Nephron progenitor cell (in vitro differentiated cells): Measurements from ENCODE around the gene KRTAP5-9.

ENCODE experiments used
- DNase-seq: peaks from one replicate; pipeline ENCODE4 v3.0.0; 2021
- H3K27ac Mint-ChIP-seq: 2 replicates; pipeline ENCODE4 v1.8.0; 2021; ENCODE audit warnings: mild to moderate bottlenecking, moderate library complexity, mixed read lengths
- H3K27me3 Mint-ChIP-seq: 2 replicates; pipeline ENCODE4 v1.8.0; 2021; ENCODE audit warnings: mild to moderate bottlenecking, low read depth, mixed read lengths; ENCODE audit not compliant: poor library complexity
- H3K36me3 Mint-ChIP-seq: 2 replicates; pipeline ENCODE4 v1.8.0; 2021; ENCODE audit warnings: low read depth, mixed read lengths
- H3K4me1 Mint-ChIP-seq: 2 replicates; pipeline ENCODE4 v1.8.0; 2021; ENCODE audit warnings: mixed read lengths
- H3K4me3 Mint-ChIP-seq: 2 replicates; pipeline ENCODE4 v1.8.0; 2021; ENCODE audit warnings: mild to moderate bottlenecking, moderate library complexity, mixed read lengths
- H3K9me3 Mint-ChIP-seq: 2 replicates; pipeline ENCODE4 v1.8.0; 2021; ENCODE audit warnings: mild to moderate bottlenecking, moderate library complexity, mixed read lengths
- CTCF ChIP-seq: fragments of 200-600 bp; sonication (generic); IDR thresholded peaks from 2 replicates; pipeline ENCODE4 v1.5.0; 2021; ENCODE audit warnings: antibody characterized with exemption

KRTAP5-9 gene

GRCh38 chr11:71543866-71544265 lies 4.4 kb upstream of the KRTAP5-9 start:
- H3K36me3 Mint-ChIP-seq = no peaks in the 10 kb centered on the region
- no peak overlapping the region for H3K4me3 Mint-ChIP-seq
- H3K27me3 Mint-ChIP-seq = peaks cover 11% of the 10 kb centered on the region
- peaks cover 35% of the 10 kb centered on the region for H3K4me1 Mint-ChIP-seq
- H3K27ac Mint-ChIP-seq = no peak overlapping the region
- no peak for DNase-seq
- no peak for TF ChIP-seq CTCF
- H3K9me3 Mint-ChIP-seq = peaks cover 30% of the 10 kb centered on the region

- H3K4me3 Mint-ChIP-seq = no peak overlapping the region
- TF ChIP-seq CTCF = no peak
- peaks cover 17% of the 10 kb centered on the region for H3K27me3 Mint-ChIP-seq
- no peaks in the 10 kb centered on the region for H3K36me3 Mint-ChIP-seq
- no peak for DNase-seq
- H3K9me3 Mint-ChIP-seq = peaks cover 30% of the 10 kb centered on the region
- no peak overlapping the region for H3K27ac Mint-ChIP-seq
- H3K4me1 Mint-ChIP-seq = peaks cover 27% of the 10 kb centered on the region
Observed at GRCh38 chr11:71544525-71545214, 3.5 kb upstream of the KRTAP5-9 start.

- no peak overlapping the region for H3K4me3 Mint-ChIP-seq
- peaks cover 30% of the 10 kb centered on the region for H3K9me3 Mint-ChIP-seq
- no peak overlapping the region for H3K27ac Mint-ChIP-seq
- peaks cover 26% of the 10 kb centered on the region for H3K4me1 Mint-ChIP-seq
- no peak for TF ChIP-seq CTCF
- H3K36me3 Mint-ChIP-seq = no peaks in the 10 kb centered on the region
- no peak for DNase-seq
- peaks cover 22% of the 10 kb centered on the region for H3K27me3 Mint-ChIP-seq
Observed at GRCh38 chr11:71545405-71545966, 2.7 kb upstream of the KRTAP5-9 start.

- Mint-ChIP-seq H3K27ac (no peak overlapping the region), H3K4me3 (no peak overlapping the region), H3K9me3 (peaks cover 18% of the 10 kb centered on the region), H3K36me3 (no peaks in the 10 kb centered on the region), H3K4me1 (peaks cover 18% of the 10 kb centered on the region), H3K27me3 (peaks cover 30% of the 10 kb centered on the region)
- TF ChIP-seq CTCF = no peak
- no peak for DNase-seq
Observed at GRCh38 chr11:71548716-71549151, 514 bp downstream of the KRTAP5-9 start.

GRCh38 chr11:71551711-71552110 lies 3.5 kb downstream of the KRTAP5-9 start:
- H3K4me1 Mint-ChIP-seq = no peaks in the 10 kb centered on the region
- no peak for TF ChIP-seq CTCF

GRCh38 chr11:71554996-71555395 lies 6.8 kb downstream of the KRTAP5-9 start:
- H3K4me3 Mint-ChIP-seq = no peak overlapping the region
- no peak overlapping the region for H3K27ac Mint-ChIP-seq
- H3K9me3 Mint-ChIP-seq = peaks cover 28% of the 10 kb centered on the region
- no peaks in the 10 kb centered on the region for H3K4me1 Mint-ChIP-seq
- no peaks in the 10 kb centered on the region for H3K36me3 Mint-ChIP-seq
- TF ChIP-seq CTCF = no peak
- peaks cover 14% of the 10 kb centered on the region for H3K27me3 Mint-ChIP-seq
- DNase-seq = no peak

More at GRCh38 chr11:71551711-71552110, 3.5 kb downstream of the KRTAP5-9 start:
- Mint-ChIP-seq H3K36me3 (no peaks in the 10 kb centered on the region), H3K9me3 (peaks cover 5% of the 10 kb centered on the region), H3K27me3 (peaks cover 30% of the 10 kb centered on the region), H3K4me3 (no peak overlapping the region), H3K27ac (no peak overlapping the region)
- no peak for DNase-seq
